ENCODE data around the gene PNRC1. TPM values are rescaled to one million over a fixed set of nuclear protein-coding genes. Genes with fewer than 3 reads are reported as not detected.
"Not testable (repeated sequence)": the region's sequence is repeated elsewhere in the genome, so short reads cannot be mapped to it uniquely, and the experiment has no call there.

PNRC1 gene
- 289 TPM for total RNA-seq

DNA sequence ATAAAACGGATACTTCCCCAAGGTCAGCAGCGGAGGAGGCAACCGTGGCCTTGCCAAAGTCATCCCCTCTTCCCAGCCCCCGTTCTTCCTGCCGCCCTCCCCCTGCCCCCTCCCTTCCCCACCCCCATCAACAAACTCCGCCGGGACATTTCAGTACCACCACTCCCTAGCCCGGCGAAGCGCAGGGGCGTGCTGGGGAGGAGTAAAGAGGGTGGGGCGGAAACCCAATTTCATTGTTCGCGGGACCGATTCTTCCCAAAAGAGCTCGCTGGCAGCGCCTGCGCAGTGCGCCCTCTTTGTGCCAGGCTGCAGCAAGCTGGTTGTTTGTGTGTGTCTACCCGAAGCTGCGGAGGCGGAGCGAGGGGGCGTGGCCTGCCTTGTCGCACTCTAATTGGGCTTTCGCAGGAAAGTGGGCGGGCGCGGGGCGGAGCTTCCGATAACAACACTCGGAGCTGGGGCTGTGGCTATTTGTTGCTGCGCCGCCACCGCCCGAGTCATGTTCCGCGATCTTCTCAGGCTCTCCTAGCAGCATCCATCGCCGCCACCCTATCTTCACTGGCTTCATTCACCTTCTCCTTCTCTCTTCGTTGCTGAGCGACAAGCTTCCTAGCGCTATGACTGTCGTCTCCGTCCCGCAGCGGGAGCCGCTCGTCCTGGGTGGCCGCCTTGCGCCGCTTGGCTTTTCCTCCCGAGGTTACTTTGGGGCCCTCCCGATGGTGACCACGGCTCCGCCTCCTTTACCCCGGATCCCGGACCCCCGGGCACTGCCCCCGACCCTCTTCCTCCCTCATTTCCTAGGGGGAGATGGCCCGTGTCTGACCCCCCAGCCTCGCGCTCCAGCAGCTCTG lies at the start of gene PNRC1:
PNRC1 (plus strand) TSS at position 471 of the 848 bp plus-strand sequence; CDS start at position 615, 144 bp downstream.
- peaks cover 27% of the 10 kb centered on the region for H3K4me1 ChIP-seq
- TF ChIP-seq, protein P1, sequence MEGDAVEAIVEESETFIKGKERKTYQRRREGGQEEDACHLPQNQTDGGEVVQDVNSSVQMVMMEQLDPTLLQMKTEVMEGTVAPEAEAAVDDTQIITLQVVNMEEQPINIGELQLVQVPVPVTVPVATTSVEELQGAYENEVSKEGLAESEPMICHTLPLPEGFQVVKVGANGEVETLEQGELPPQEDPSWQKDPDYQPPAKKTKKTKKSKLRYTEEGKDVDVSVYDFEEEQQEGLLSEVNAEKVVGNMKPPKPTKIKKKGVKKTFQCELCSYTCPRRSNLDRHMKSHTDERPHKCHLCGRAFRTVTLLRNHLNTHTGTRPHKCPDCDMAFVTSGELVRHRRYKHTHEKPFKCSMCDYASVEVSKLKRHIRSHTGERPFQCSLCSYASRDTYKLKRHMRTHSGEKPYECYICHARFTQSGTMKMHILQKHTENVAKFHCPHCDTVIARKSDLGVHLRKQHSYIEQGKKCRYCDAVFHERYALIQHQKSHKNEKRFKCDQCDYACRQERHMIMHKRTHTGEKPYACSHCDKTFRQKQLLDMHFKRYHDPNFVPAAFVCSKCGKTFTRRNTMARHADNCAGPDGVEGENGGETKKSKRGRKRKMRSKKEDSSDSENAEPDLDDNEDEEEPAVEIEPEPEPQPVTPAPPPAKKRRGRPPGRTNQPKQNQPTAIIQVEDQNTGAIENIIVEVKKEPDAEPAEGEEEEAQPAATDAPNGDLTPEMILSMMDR (IDR thresholded peaks at IDR 0.05): peak in 1 of 3 experiments; percentile 13
- TF ChIP-seq POLR2AphosphoS5 (IDR thresholded peaks at IDR 0.05; ENCODE audit: insufficient read depth in 1 of 2, low read depth in 1 of 2): peak; percentile 89 to 100
- peak; percentile 98 to 100 for TF ChIP-seq POLR2A (IDR thresholded peaks at IDR 0.05)
- peak; percentile 100 for DNase-seq (ENCODE audit: extremely low spot score in 2 of 2)
- H3K27me3 ChIP-seq: no peaks in the 10 kb centered on the region
- peak within 1 kb of the TSS; percentile 64 to 100 for H3K4me3 ChIP-seq
- peak within 1 kb of the TSS; percentile 100 for H3K27ac ChIP-seq
- peaks cover 0 to 19% of the 10 kb centered on the region in 2 donors for H3K36me3 ChIP-seq
- intact Hi-C loops (cut with DNase I): loop anchor here (5.0 to 10.0 kb wide), 3 partner anchors 43 to 272 kb away; partner anchors contain the start of gene UBE2J1
- no peaks in the 10 kb centered on the region for H3K9me3 ChIP-seq

DNA sequence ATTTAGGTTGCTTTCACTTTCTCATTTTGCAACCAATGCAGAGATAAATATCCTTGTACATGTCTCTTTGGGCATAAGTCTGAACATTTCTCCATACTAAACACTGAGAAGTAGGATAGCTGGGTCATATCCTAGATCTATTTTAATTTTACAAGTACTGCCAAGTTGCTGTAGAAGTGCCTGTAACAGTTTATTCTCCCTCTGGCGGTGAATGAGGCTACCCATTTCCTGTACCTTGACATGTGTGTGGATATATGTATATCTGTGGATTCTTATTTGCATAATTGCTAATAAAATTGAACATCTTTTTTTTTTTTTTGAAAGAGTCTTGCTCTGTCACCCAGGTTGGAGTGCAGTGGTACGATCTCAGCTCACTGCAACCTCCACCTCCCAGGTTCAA lies 48.0 kb upstream of the PNRC1 start:
- Histone ChIP-seq H3K4me1 (peaks cover 30% of the 10 kb centered on the region), H3K9me3 (no peaks in the 10 kb centered on the region), H3K36me3 (no peaks in the 10 kb centered on the region), H3K4me3 (no peak overlapping the region), H3K27me3 (no peaks in the 10 kb centered on the region), H3K27ac (no peak overlapping the region)
- DNase-seq (ENCODE audit: extremely low spot score in 2 of 2): no peak
- intact Hi-C loops (cut with DNase I): no loop called here
- TF ChIP-seq, protein P1 (IDR thresholded peaks at IDR 0.05): no peak
- no peak for TF ChIP-seq POLR2A (IDR thresholded peaks at IDR 0.05)
- TF ChIP-seq POLR2AphosphoS5 (IDR thresholded peaks at IDR 0.05; ENCODE audit: insufficient read depth in 1 of 2, low read depth in 1 of 2): no peak

DNA sequence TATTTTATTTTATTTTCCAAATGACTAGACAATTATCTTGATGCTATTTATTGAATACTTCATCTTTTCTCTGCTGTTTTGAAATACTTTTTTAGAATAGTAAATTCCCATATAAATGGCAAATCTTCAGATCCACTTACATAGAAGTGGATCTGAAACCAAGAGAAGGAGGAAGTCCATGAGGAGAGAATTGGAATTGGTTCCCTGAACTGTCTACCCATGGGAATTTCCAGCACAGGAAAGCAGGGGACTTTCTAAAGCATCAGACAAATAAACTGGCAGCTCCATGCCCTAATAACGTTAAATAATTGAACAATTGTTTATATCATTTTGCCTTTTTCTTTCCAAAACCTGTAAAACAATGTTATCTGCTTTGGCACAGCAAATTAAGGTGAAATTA lies 47.1 kb upstream of the PNRC1 start:
- no peaks in the 10 kb centered on the region for H3K27me3 ChIP-seq
- TF ChIP-seq POLR2AphosphoS5 (IDR thresholded peaks at IDR 0.05; ENCODE audit: insufficient read depth in 1 of 2, low read depth in 1 of 2) (no peak), POLR2A (IDR thresholded peaks at IDR 0.05) (no peak)
- TF ChIP-seq, protein P1 (IDR thresholded peaks at IDR 0.05): no peak
- DNase-seq (ENCODE audit: extremely low spot score in 2 of 2): no peak
- no peak overlapping the region for H3K27ac ChIP-seq
- intact Hi-C loops (cut with DNase I): no loop called here
- H3K9me3 ChIP-seq: peaks cover 9% of the 10 kb centered on the region
- H3K4me1 ChIP-seq: peaks cover 30% of the 10 kb centered on the region
- H3K36me3 ChIP-seq: no peaks in the 10 kb centered on the region
- no peak overlapping the region for H3K4me3 ChIP-seq

DNA sequence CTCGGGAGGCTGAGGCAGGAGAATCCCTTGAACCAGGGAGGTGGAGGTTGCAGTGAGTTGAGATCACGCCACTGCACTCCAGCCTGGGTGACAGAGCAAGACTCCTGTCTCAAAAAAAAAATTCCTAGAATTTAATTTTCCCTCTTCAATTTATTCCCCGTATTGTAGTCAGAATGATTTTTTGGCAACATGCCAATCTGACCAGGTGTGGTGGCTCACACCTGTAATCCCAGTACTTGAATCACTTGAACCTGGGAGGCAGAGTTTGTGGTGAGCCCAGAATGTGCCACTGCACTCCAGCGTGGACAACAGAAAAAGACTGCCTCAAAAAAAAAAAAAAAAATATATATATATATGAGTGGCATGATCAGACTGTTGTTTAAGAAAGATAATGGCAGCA lies 46.4 kb upstream of the PNRC1 start:
- H3K4me1 ChIP-seq: peaks cover 30% of the 10 kb centered on the region
- H3K36me3 ChIP-seq; H3K27me3 ChIP-seq; H3K4me3 ChIP-seq; H3K9me3 ChIP-seq; DNase-seq (ENCODE audit: extremely low spot score in 2 of 2): not testable (repeated sequence)
- H3K27ac ChIP-seq: peak overlapping the region; percentile 91
- intact Hi-C loops (cut with DNase I): loop anchor here (2.0 kb wide), 1 partner anchor 15 kb away; no protein-coding TSS in a partner anchor

DNA sequence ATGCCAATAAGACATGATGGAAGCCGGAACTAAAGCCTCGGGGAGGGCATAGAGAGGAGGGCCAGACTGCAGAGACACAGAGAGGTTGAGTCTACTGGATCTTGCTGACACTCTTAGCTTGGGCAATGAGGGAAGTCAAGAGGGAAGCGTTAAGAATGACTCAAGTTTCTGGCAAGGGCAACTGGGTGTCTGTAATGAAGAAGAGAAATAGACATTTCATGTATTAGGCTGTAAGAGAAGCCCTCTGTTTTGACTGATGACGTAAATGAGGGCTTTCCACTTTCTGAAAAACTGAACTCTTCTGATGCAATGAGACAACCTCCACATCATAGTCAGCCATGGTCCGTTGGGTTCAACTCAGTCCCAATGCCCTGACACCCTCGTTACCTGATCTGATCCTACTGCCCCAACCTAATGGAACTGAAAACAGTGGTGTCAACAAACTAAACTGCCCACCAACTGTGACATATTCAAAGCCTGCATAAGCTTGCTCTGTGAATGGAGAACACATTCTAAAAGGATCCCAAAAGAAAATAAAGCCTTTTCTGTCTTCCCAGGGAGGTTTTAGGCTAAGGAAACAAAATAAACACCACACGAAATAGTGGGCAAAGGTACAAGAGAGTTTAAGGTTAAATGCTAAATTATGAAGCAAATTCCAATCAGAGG lies 45.8 kb upstream of the PNRC1 start:
- Histone ChIP-seq H3K36me3 (no peaks in the 10 kb centered on the region), H3K27me3 (no peaks in the 10 kb centered on the region), H3K4me1 (peaks cover 30% of the 10 kb centered on the region), H3K27ac (peak overlapping the region; percentile 91), H3K4me3 (peak overlapping the region in 1 of 2 donors; percentile 7), H3K9me3 (peaks cover 9% of the 10 kb centered on the region)
- peak in 1 of 2 donors; percentile 92 for DNase-seq (ENCODE audit: extremely low spot score in 2 of 2)
- TF ChIP-seq, protein P1 (IDR thresholded peaks at IDR 0.05): no peak
- TF ChIP-seq POLR2AphosphoS5 (IDR thresholded peaks at IDR 0.05; ENCODE audit: insufficient read depth in 1 of 2, low read depth in 1 of 2) (no peak), POLR2A (IDR thresholded peaks at IDR 0.05) (no peak)
- intact Hi-C loops (cut with DNase I): loop anchor here (2.0 to 5.0 kb wide), 2 partner anchors 14 to 48 kb away; partner anchors contain the start of gene PNRC1

Data from vagina (tissue), 2 donors.